Measurements from ENCODE around the gene NAV2. TPM values are rescaled to one million over a fixed set of nuclear protein-coding genes. Genes with fewer than 3 reads are reported as not detected.

NAV2 gene
- total RNA-seq, 1 donor = 11.2 TPM

GRCh38 chr11:19740586-19740985 lies 27.9 kb downstream of the NAV2 start:
- H3K4me3 ChIP-seq (ENCODE audit: low read depth, low read length) = no peak overlapping the region
- no peak for TF ChIP-seq CTCF (IDR thresholded peaks at IDR 0.05; ENCODE audit: insufficient read depth, low read depth, low read length)
- DNase-seq (ENCODE audit: low read depth) = no peak

GRCh38 chr11:19742588-19743292 lies 30.1 kb downstream of the NAV2 start:
- peak; percentile 90 for TF ChIP-seq CTCF (IDR thresholded peaks at IDR 0.05; ENCODE audit: insufficient read depth, low read depth, low read length)
- peak; percentile 76 for DNase-seq (ENCODE audit: low read depth)
- no peak overlapping the region for H3K4me3 ChIP-seq (ENCODE audit: low read depth, low read length)

- TF ChIP-seq CTCF (IDR thresholded peaks at IDR 0.05; ENCODE audit: insufficient read depth, low read depth, low read length) = no peak
- DNase-seq (ENCODE audit: low read depth) = no peak
- no peak overlapping the region for H3K4me3 ChIP-seq (ENCODE audit: low read depth, low read length)
Measured at GRCh38 chr11:19743622-19744021, 31.0 kb downstream of the NAV2 start.

GRCh38 chr11:19744130-19744529 lies 31.5 kb downstream of the NAV2 start:
- no peak for TF ChIP-seq CTCF (IDR thresholded peaks at IDR 0.05; ENCODE audit: insufficient read depth, low read depth, low read length)
- no peak for DNase-seq (ENCODE audit: low read depth)

GRCh38 chr11:19746086-19746485 lies 33.4 kb downstream of the NAV2 start:
- no peak overlapping the region for H3K4me3 ChIP-seq (ENCODE audit: low read depth, low read length)
- no peak for DNase-seq (ENCODE audit: low read depth)
- TF ChIP-seq CTCF (IDR thresholded peaks at IDR 0.05; ENCODE audit: insufficient read depth, low read depth, low read length) = no peak

More at GRCh38 chr11:19744130-19744529, 31.5 kb downstream of the NAV2 start:
- no peak overlapping the region for H3K4me3 ChIP-seq (ENCODE audit: low read depth, low read length)

- TF ChIP-seq CTCF (IDR thresholded peaks at IDR 0.05; ENCODE audit: insufficient read depth, low read depth, low read length) = no peak
- no peak overlapping the region for H3K4me3 ChIP-seq (ENCODE audit: low read depth, low read length)
- no peak for DNase-seq (ENCODE audit: low read depth)
Measured at GRCh38 chr11:19747634-19748033, 35.0 kb downstream of the NAV2 start.

- no peak overlapping the region for H3K4me3 ChIP-seq (ENCODE audit: low read depth, low read length)
- no peak for DNase-seq (ENCODE audit: low read depth)
- TF ChIP-seq CTCF (IDR thresholded peaks at IDR 0.05; ENCODE audit: insufficient read depth, low read depth, low read length) = no peak
Measured at GRCh38 chr11:19751055-19751454, 38.4 kb downstream of the NAV2 start.

All from fibroblast of villous mesenchyme (primary cell).